Inflammatory macrophage (primary cell): ENCODE data around the gene NPAT.
"Not testable (repeated sequence)": the region's sequence is repeated elsewhere in the genome, so short reads cannot be mapped to it uniquely, and the experiment has no call there.

ENCODE experiments used
- DNase-seq, 2 donors: peaks; one replicate each; pipeline ENCODE4 v3.0.0-alpha.2; 2020 to 2022

The NPAT gene

GRCh38 chr11:108218912-108219783, 3.3 kb downstream of the NPAT start:
- DNase-seq, result no peak

GRCh38 chr11:108218455-108218854, 4.0 kb downstream of the NPAT start:
- no peak for DNase-seq

GRCh38 chr11:108216988-108217387, 5.5 kb downstream of the NPAT start:
- DNase-seq, result peak in 1 of 2 donors; percentile 49

GRCh38 chr11:108213784-108214183, 8.7 kb downstream of the NPAT start:
- no peak for DNase-seq

- DNase-seq, result no peak
Observed at GRCh38 chr11:108210441-108210840, 12.0 kb downstream of the NPAT start.

DNA sequence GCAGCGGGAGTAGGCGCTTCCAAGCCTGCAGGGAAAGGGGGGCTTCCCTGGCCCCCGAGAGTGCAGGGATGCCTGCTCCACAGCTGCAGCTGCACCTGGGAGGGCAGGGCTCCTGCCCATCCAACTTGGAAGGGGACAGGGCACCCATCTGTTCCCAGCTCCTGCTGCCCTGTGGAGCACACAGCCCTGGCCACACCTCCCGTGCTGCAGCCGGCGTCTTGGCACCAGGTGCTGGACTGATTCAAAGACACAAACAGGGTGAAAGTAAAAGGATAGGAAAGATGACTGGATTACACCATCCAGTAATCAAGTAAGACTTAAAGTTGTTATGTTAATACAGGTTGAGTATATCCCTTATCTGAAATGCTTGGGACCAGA, 14.8 kb downstream of the NPAT start:
- no peak for DNase-seq

- DNase-seq, result no peak
Observed at GRCh38 chr11:108206969-108207682, 15.3 kb downstream of the NPAT start.

DNA sequence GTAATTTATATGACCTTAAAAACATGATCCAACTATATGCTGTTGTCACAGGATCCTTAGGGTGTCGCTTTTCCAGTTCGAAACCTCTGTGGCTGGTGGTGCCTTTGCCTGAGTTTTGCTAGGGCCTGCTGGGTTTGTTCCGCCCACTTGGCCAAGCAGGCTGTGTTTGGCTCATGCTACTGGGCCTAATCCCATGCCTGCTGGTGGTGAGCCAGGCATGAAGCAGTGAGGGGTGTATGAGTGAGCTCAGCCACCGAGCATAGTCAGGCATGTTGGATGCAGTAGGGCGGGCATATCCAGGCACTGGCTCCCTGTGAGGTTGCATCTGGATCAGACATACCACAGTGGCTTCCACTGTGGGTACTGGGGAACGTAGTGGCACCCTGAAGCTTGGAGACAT, 16.3 kb downstream of the NPAT start:
- no peak for DNase-seq

- DNase-seq, result no peak
Observed at GRCh38 chr11:108204929-108205499, 17.4 kb downstream of the NPAT start.

- DNase-seq, result no peak
Observed at GRCh38 chr11:108204376-108204775, 18.1 kb downstream of the NPAT start.

DNA sequence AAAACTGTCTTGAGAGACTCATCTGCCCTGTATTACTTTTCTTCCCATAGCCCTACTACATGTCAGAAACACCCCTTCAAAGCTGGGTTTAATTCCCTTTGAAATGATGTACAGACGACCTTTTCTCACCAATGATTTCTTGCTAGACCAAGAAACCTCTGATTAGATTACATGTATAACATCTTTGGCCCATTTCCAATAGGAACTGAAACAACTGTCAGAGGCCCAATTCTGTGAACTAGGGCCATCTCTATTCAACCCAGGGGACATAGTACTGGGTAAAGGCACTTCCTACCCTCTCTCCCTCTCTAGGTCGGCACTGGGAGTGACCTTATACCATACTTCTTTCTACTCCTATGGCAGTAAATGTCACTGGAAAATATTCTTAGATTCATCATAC, 19.4 kb downstream of the NPAT start:
- DNase-seq, result peak; percentile 26 to 49

- DNase-seq, result peak; percentile 93 to 95
Observed at GRCh38 chr11:108199446-108200321, 22.8 kb downstream of the NPAT start.

GRCh38 chr11:108198833-108199232, 23.6 kb downstream of the NPAT start:
- no peak for DNase-seq

GRCh38 chr11:108197351-108197750, 25.1 kb downstream of the NPAT start:
- DNase-seq, result no peak

GRCh38 chr11:108196901-108197300, 25.5 kb downstream of the NPAT start:
- no peak for DNase-seq

DNA sequence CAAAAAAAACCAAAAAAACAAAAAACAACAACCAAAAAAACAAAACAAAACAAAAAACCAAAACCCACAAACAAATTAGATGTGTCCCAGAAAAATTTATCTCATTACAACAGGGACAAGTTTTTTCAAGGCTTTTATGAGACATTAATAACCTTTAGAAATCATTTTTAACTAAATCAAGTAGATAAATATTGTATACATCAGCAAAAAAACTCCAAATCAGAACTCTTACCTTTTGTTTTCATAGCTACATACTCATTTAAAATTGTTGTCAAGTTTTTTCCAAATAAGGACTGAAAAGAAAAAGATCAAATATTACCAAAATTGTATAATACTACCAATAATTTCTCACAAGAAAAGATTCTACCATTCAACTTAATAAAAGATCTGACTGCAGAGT, 28.7 kb downstream of the NPAT start:
- no peak for DNase-seq

DNA sequence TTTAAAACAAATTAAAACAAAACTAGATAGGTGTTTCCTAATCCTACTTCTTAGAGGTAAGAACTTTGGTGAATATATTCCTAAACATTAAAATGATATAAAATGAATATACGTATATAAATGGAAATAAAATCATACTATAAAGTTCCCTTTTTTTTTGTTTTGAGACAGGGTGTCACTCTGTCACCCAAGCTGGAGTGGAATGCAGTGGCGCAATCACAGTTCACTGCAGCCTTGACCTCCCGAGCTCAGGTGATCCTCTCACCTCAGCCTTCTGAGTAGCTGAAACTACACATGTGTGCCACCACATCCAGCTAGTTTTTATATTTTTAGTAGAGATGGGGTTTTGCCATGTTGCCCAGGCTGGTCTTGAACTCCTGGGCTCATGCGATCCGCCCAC, 44.9 kb downstream of the NPAT start:
- DNase-seq, result no peak

DNA sequence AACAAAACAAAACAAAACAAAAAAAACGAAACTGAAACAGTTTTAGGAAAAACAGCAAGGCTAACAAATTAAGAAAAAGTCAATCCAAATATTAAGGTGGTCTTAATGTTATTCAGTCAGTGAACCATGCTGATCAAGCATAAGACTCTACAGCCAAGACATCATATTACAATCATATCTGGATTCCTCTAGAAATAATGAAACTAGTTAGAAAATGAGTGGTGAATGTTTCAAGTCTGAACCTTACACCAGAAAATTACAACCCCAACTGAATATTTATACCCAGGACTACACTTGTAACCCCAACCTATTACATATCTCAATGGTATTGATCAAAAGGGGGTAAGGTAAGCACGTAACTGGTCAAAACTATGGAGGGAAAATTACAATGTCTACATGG, 52.3 kb downstream of the NPAT start:
- no peak for DNase-seq

DNA sequence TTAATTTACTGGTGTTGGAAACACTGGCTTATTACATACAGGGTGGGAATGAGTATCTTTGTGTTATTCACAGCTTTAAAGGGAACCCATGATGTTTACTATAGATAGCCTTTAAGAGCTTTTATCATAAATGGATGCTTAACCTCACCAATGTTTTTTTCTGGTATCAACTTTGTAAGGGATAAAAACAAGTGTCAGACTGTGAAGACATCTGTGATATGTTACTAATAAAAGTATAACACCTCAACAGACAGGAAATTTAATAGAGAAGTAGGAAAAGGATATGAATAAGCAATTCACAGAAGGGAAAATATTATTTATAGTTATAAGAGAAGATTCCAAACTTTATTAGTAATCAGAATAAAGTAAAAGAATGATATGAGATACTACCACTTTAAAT, 54.8 kb downstream of the NPAT start:
- DNase-seq, result no peak

GRCh38 chr11:108162878-108163277, 59.6 kb downstream of the NPAT start:
- not testable (repeated sequence) for DNase-seq

- peak; percentile 41 to 46 for DNase-seq
Observed at GRCh38 chr11:108160970-108161566, 61.4 kb downstream of the NPAT start.

GRCh38 chr11:108154591-108154990, 67.8 kb downstream of the NPAT start:
- no peak for DNase-seq
